ENCODE measurements around the gene NUTF2. TPM values are rescaled to one million over a fixed set of nuclear protein-coding genes. Genes with fewer than 3 reads are reported as not detected.
A peak's percentile ranks its signal among the peaks of the same experiment; 100 is the strongest.

The NUTF2 gene
- total and polyA plus RNA-seq, 12 donors = 73.9 to 214 (median 84.1) TPM

- no peak for TF ChIP-seq CTCF (IDR thresholded peaks at IDR 0.05)
- ATAC-seq (no peak), DNase-seq (no peak)
- peak overlapping the region; percentile 90 to 100 (median 97) for H3K27ac ChIP-seq
- intact Hi-C loops (cut with DNase I) = loop anchor here in 3 of 10 donors (2.0 to 10.0 kb wide), 5 partner anchors 17 to 321 kb away; partner anchors contain the start of genes EDC4 (in 1 of the 3), RANBP10 (in 1 of the 3), RIPOR1 (in 1 of the 3) and TSNAXIP1 (in 1 of the 3)
- peaks cover 21 to 69% (median 60%) of the 10 kb centered on the region in 9 donors for H3K4me1 ChIP-seq
- H3K4me3 ChIP-seq = peak overlapping the region in 9 of 10 donors; percentile 83 to 100 (median 99)
- 57 to 60% methylated on average over 5 of the region's 5 CpGs for WGBS, 2 donors
- H3K27me3 ChIP-seq = no peaks in the 10 kb centered on the region
- H3K36me3 ChIP-seq = peaks cover 0 to 3% (median 0%) of the 10 kb centered on the region in 9 donors
- no peaks in the 10 kb centered on the region for H3K9me3 ChIP-seq
Observed at GRCh38 chr16:67845291-67846062, 1.3 kb upstream of the NUTF2 start.

- DNase-seq (no peak), ATAC-seq (no peak)
- Histone ChIP-seq H3K27me3 (no peaks in the 10 kb centered on the region), H3K9me3 (no peaks in the 10 kb centered on the region), H3K36me3 (peaks cover 0 to 6% (median 0%) of the 10 kb centered on the region in 9 donors), H3K27ac (peak overlapping the region; percentile 90 to 100 (median 97)), H3K4me3 (peak overlapping the region; percentile 55 to 100 (median 96)), H3K4me1 (peaks cover 21 to 69% (median 60%) of the 10 kb centered on the region in 9 donors)
- intact Hi-C loops (cut with DNase I) = loop anchor here in 3 of 10 donors (2.0 to 10.0 kb wide), 5 partner anchors 17 to 321 kb away; partner anchors contain the start of genes EDC4 (in 1 of the 3), RANBP10 (in 1 of the 3), RIPOR1 (in 1 of the 3) and TSNAXIP1 (in 1 of the 3)
- WGBS, 2 donors = 8 to 27% methylated on average over 2 of the region's 2 CpGs
- no peak for TF ChIP-seq CTCF (IDR thresholded peaks at IDR 0.05)
Observed at GRCh38 chr16:67846063-67846319, 742 bp upstream of the NUTF2 start.

GRCh38 chr16:67847064-67847861, 530 bp downstream of the NUTF2 start, which contains the start of gene CENPT:
TSS of gene CENPT (minus strand) at chr16:67847693. CDS start at chr16:67833859, 13,834 bp downstream.
- Histone ChIP-seq H3K4me3 (peak within 1 kb of the TSS; percentile 55 to 100 (median 96)), H3K4me1 (peaks cover 21 to 63% (median 54%) of the 10 kb centered on the region in 9 donors), H3K36me3 (peaks cover 0 to 7% (median 0%) of the 10 kb centered on the region in 9 donors), H3K9me3 (no peaks in the 10 kb centered on the region), H3K27ac (peak within 1 kb of the TSS; percentile 90 to 100 (median 97)), H3K27me3 (no peaks in the 10 kb centered on the region)
- DNase-seq (peak in 1 of 2 donors; percentile 54), ATAC-seq (peak; percentile 30 to 73 (median 56))
- WGBS, 2 donors = 0% methylated on average over 40 to 59 of the region's 62 CpGs
- no peak for TF ChIP-seq CTCF (IDR thresholded peaks at IDR 0.05)
- intact Hi-C loops (cut with DNase I) = loop anchor here in 3 of 10 donors (2.0 to 10.0 kb wide), 5 partner anchors 16 to 322 kb away; partner anchors contain the start of genes EDC4 (in 1 of the 3), RANBP10 (in 1 of the 3), RIPOR1 (in 1 of the 3) and TSNAXIP1 (in 1 of the 3)

GRCh38 chr16:67848118-67848517, 1.4 kb downstream of the NUTF2 start:
- no peaks in the 10 kb centered on the region for H3K9me3 ChIP-seq
- no peak for TF ChIP-seq CTCF (IDR thresholded peaks at IDR 0.05)
- ATAC-seq (no peak), DNase-seq (no peak)
- 87 to 90% methylated on average over 11 of the region's 11 CpGs for WGBS, 2 donors
- H3K4me3 ChIP-seq = peak overlapping the region; percentile 55 to 100 (median 96)
- peaks cover 0 to 8% (median 0%) of the 10 kb centered on the region in 9 donors for H3K36me3 ChIP-seq
- H3K27ac ChIP-seq = peak overlapping the region in 9 of 10 donors; percentile 90 to 100 (median 97)
- peaks cover 21 to 59% (median 53%) of the 10 kb centered on the region in 9 donors for H3K4me1 ChIP-seq
- intact Hi-C loops (cut with DNase I) = loop anchor here in 2 of 10 donors (5.0 to 10.0 kb wide), 3 partner anchors 41 to 323 kb away; partner anchors contain the start of genes RANBP10 (in 1 of the 2), RIPOR1 (in 1 of the 2) and TSNAXIP1 (in 1 of the 2)
- H3K27me3 ChIP-seq = no peaks in the 10 kb centered on the region
